Measurements from ENCODE around the gene CHAD. TPM values are rescaled to one million over a fixed set of nuclear protein-coding genes. Genes with fewer than 3 reads are reported as not detected.

Gene CHAD
- total and polyA plus RNA-seq, 2 of the 13 experiments (the other 11 are each of a cell fraction or from before 2014, with no cell fraction given) = 1.4 TPM; not detected in 1

DNA sequence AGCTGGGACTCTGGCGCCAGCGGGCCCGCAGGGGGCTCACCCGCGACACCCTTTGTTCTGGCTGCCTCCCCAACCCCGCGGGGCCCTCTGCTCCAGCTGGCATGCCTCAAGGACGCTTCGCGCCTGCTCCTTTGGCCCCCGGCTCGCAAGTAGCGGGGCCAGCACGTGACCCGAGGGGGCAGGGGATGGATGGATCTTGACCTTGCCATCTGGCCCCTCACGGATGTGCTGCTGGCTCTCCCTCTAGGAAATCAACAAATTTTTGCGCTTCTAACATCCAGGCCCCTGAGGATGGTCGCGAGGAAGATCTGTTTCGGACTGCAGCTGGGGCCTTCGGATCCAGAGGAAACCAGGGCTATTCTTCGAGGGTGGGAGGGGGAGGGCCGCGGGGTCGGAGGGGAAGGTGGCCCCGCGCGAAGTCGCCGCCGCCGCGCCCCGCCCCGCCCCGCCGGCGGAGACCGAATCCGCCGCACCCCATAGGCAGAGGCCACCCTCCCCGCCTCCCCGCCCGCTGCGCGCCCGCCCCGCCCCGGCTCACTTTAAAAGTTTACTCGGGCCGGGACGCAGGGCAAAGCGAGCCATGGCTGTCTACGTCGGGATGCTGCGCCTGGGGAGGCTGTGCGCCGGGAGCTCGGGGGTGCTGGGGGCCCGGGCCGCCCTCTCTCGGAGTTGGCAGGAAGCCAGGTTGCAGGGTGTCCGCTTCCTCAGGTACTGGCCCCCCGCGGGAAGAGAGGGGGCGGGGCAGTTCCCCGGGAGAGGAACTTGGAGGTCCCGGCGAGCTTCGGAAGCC is 42.8 kb downstream of the CHAD start, which contains the start of gene ACSF2 (continued):
- TF ChIP-seq ZNF407 (CRISPR knock-in tag; IDR thresholded peaks at IDR 0.05; ENCODE audit: not compliant biosample characterization) (peak; percentile 50), CAMTA2 (CRISPR knock-in tag; IDR thresholded peaks at IDR 0.05; ENCODE audit: borderline replicate concordance) (no peak), KLF13 (CRISPR knock-in tag; IDR thresholded peaks at IDR 0.05) (no peak; the same call in 1 of the 2 replicates), SSRP1 (CRISPR knock-in tag; IDR thresholded peaks at IDR 0.05) (peak; percentile 58; the same call in 1 of the 2 replicates), POLR2AphosphoS5 (IDR thresholded peaks at IDR 0.05; ENCODE audit: low read depth, low read length) (peak; percentile 80), TFE3 (CRISPR knock-in tag; IDR thresholded peaks at IDR 0.05) (no peak; the same call in 1 of the 2 replicates), NR2F2 (IDR thresholded peaks at IDR 0.05; ENCODE audit: borderline replicate concordance, low read depth) (no peak; the same call in 1 of the 2 replicates), ZNF484 (CRISPR knock-in tag; IDR thresholded peaks at IDR 0.05; ENCODE audit: borderline replicate concordance, low read depth) (no peak), CEBPB (IDR thresholded peaks at IDR 0.05; ENCODE audit: borderline replicate concordance, low read depth, low read length) (no peak), YEATS4 (CRISPR knock-in tag; IDR thresholded peaks at IDR 0.05; ENCODE audit: borderline replicate concordance) (peak; percentile 32; the same call in 1 of the 2 replicates), ZNF33B (CRISPR knock-in tag; IDR thresholded peaks at IDR 0.05) (no peak)
- TF ChIP-seq, protein P1, sequence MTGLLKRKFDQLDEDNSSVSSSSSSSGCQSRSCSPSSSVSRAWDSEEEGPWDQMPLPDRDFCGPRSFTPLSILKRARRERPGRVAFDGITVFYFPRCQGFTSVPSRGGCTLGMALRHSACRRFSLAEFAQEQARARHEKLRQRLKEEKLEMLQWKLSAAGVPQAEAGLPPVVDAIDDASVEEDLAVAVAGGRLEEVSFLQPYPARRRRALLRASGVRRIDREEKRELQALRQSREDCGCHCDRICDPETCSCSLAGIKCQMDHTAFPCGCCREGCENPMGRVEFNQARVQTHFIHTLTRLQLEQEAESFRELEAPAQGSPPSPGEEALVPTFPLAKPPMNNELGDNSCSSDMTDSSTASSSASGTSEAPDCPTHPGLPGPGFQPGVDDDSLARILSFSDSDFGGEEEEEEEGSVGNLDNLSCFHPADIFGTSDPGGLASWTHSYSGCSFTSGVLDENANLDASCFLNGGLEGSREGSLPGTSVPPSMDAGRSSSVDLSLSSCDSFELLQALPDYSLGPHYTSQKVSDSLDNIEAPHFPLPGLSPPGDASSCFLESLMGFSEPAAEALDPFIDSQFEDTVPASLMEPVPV (CRISPR knock-in tag; IDR thresholded peaks at IDR 0.05) = no peak
- TF ChIP-seq, protein P2, sequence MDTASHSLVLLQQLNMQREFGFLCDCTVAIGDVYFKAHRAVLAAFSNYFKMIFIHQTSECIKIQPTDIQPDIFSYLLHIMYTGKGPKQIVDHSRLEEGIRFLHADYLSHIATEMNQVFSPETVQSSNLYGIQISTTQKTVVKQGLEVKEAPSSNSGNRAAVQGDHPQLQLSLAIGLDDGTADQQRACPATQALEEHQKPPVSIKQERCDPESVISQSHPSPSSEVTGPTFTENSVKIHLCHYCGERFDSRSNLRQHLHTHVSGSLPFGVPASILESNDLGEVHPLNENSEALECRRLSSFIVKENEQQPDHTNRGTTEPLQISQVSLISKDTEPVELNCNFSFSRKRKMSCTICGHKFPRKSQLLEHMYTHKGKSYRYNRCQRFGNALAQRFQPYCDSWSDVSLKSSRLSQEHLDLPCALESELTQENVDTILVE (CRISPR knock-in tag; IDR thresholded peaks at IDR 0.05) = peak; percentile 83
